Thyroid gland (tissue), 4 donors: ENCODE data around the gene LYPD1.

Experiments used
- CTCF ChIP-seq, 6 experiments: fragments of 200-600 bp in 3 of 6; fragments of 450-650 bp in 3 of 6; sonication (generic) in 3 of 6; IDR thresholded peaks; one replicate each; pipeline ENCODE4 v1.5.1; 2016 to 2019; ENCODE audit warnings: antibody characterized with exemption in 6 of 6, mild to moderate bottlenecking in 2 of 6, inconsistent platforms in 1 of 6, moderate library complexity in 1 of 6
- POLR2A ChIP-seq, 2 donors: fragments of 450-650 bp; IDR thresholded peaks; one replicate each; pipeline ENCODE4 v1.6.1; 2017; ENCODE audit warnings: antibody characterized with exemption in 2 of 2, mild to moderate bottlenecking in 2 of 2, moderate library complexity in 1 of 2

- TF ChIP-seq CTCF (IDR thresholded peaks at IDR 0.05) (no peak), POLR2A (IDR thresholded peaks at IDR 0.05) (no peak)
Observed at GRCh38 chr2:132676999-132677398, 7.0 kb upstream of the LYPD1 start.
